Measurements from ENCODE around the gene OTX1. TPM values are rescaled to one million over a fixed set of nuclear protein-coding genes. Genes with fewer than 3 reads are reported as not detected.

The OTX1 gene
- total RNA-seq, 1 donor from 2014 or later: 31.9 TPM

DNA sequence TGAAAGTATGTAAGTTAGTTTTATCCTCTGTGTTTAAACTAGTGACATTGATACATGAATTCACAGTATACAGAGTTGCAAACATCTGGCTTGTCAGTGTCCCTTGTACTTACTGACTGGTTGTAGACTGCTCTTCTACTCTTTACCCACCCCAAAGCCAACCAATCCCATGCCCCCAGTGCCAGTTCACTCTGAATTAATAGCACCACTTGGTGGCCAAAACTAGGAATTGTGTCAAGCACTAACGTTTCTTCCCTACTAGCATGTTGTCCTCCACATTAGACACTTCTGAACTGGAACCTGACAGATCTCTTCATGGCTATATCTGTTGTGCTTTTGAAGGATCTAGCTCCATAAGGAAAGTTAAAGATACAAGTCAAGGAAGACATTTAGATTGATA lies 27.2 kb upstream of the OTX1 start:
- Mint-ChIP-seq H3K36me3 (peaks cover 8% of the 10 kb centered on the region), H3K27ac (no peak overlapping the region), H3K4me1 (ENCODE audit: unreplicated experiment) (no peaks in the 10 kb centered on the region), H3K4me3 (no peak overlapping the region), H3K27me3 (no peaks in the 10 kb centered on the region), H3K9me3 (no peaks in the 10 kb centered on the region)
- TF ChIP-seq, protein P1, sequence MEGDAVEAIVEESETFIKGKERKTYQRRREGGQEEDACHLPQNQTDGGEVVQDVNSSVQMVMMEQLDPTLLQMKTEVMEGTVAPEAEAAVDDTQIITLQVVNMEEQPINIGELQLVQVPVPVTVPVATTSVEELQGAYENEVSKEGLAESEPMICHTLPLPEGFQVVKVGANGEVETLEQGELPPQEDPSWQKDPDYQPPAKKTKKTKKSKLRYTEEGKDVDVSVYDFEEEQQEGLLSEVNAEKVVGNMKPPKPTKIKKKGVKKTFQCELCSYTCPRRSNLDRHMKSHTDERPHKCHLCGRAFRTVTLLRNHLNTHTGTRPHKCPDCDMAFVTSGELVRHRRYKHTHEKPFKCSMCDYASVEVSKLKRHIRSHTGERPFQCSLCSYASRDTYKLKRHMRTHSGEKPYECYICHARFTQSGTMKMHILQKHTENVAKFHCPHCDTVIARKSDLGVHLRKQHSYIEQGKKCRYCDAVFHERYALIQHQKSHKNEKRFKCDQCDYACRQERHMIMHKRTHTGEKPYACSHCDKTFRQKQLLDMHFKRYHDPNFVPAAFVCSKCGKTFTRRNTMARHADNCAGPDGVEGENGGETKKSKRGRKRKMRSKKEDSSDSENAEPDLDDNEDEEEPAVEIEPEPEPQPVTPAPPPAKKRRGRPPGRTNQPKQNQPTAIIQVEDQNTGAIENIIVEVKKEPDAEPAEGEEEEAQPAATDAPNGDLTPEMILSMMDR (conservative IDR thresholded peaks at IDR 0.05): peak; percentile 63
- DNase-seq (ENCODE audit: extremely low spot score, unreplicated experiment): no peak

DNA sequence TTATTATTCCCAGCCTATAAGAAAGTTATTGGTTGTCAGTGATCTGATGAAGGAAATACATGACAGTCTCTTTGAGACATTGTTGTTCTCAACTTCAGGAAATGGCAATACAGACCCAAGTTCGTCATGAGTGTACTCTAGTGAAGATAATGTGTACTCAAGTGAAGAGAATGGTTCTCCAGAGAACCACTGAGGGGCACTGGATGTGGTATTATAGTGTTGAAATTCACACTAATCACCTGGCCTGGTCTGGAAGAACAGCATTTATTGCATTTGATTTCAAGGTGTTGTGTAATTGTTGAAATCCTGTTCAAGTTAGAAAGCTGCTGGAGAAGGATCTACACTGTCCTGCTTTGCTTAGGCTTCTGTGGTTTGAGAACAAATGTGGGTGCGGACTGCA lies 23.4 kb upstream of the OTX1 start:
- Mint-ChIP-seq H3K27me3 (no peaks in the 10 kb centered on the region), H3K27ac (no peak overlapping the region), H3K9me3 (peaks cover 6% of the 10 kb centered on the region), H3K4me1 (ENCODE audit: unreplicated experiment) (no peaks in the 10 kb centered on the region), H3K4me3 (no peak overlapping the region), H3K36me3 (peaks cover 10% of the 10 kb centered on the region)
- no peak for DNase-seq (ENCODE audit: extremely low spot score, unreplicated experiment)
- TF ChIP-seq, protein P1 (conservative IDR thresholded peaks at IDR 0.05): no peak

DNA sequence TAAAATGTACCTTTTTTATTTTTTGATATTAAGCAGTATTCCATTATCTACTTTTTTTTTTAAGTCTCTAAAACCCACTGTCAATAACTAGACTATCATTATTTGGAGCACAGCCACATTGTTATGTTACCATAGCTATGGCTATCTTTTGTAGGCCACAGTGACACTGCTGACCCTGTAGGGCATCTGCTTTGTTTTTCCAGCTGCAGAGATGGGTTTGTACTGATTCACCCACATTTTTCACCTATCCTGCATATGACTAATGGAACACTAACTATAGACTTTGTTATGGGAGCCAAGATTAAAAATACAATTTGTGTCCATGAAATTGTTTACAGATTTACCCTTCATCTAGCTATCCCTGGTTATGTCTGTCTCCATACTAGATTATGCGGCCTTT lies 21.6 kb upstream of the OTX1 start:
- no peak for DNase-seq (ENCODE audit: extremely low spot score, unreplicated experiment)
- TF ChIP-seq, protein P1 (conservative IDR thresholded peaks at IDR 0.05): no peak

DNA sequence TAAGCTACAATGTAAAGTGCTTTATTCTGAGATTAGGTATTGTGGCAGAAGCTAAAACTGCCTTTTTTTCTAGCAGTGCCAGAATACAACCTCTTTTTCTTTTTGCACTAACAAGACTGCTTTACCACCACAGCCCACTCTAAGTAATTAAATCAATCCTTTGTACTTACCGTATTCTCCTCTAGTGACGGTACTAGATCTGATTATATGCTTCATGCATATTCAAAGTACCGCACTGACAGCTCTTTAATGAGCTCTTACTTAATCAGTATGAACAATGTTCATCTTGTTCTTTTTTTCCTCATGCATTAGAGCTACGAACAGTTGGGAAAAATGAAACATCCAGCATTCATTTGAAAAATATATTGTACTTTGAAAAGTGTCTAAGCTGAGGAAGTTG lies 16.1 kb upstream of the OTX1 start:
- H3K9me3 Mint-ChIP-seq: peaks cover under 1% of the 10 kb centered on the region
- H3K27me3 Mint-ChIP-seq: no peaks in the 10 kb centered on the region
- no peaks in the 10 kb centered on the region for H3K36me3 Mint-ChIP-seq
- DNase-seq (ENCODE audit: extremely low spot score, unreplicated experiment): no peak
- TF ChIP-seq, protein P1 (conservative IDR thresholded peaks at IDR 0.05): no peak
- H3K27ac Mint-ChIP-seq: no peak overlapping the region
- H3K4me3 Mint-ChIP-seq: no peak overlapping the region
- peaks cover 3% of the 10 kb centered on the region for H3K4me1 Mint-ChIP-seq (ENCODE audit: unreplicated experiment)

More for the DNA sequence above, 21.6 kb upstream of the OTX1 start:
- H3K9me3 Mint-ChIP-seq: peaks cover 6% of the 10 kb centered on the region
- H3K27ac Mint-ChIP-seq: no peak overlapping the region
- H3K27me3 Mint-ChIP-seq: no peaks in the 10 kb centered on the region
- peaks cover 6% of the 10 kb centered on the region for H3K36me3 Mint-ChIP-seq
- no peak overlapping the region for H3K4me3 Mint-ChIP-seq
- H3K4me1 Mint-ChIP-seq (ENCODE audit: unreplicated experiment): no peaks in the 10 kb centered on the region

DNA sequence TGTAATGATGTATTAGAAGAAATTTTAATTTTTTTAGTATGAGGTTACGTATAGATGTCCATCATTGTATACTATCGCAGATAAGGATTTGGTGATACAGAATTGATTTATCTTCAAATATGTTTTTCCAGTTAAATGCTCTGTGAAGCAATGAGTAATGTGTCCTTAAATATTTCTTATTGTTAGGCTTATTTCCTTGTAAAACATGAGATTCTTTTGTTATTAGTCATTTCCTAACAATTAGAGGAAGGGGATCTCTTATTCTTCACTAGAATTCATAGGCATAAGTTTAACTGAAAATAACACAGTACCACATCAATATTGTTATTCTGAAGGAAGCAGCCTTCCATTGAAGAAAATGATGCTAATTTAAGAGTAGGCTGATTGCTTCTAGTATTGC lies 15.5 kb upstream of the OTX1 start:
- Mint-ChIP-seq H3K36me3 (no peaks in the 10 kb centered on the region), H3K4me1 (ENCODE audit: unreplicated experiment) (peaks cover 3% of the 10 kb centered on the region), H3K27ac (no peak overlapping the region), H3K9me3 (no peaks in the 10 kb centered on the region), H3K4me3 (no peak overlapping the region), H3K27me3 (no peaks in the 10 kb centered on the region)
- TF ChIP-seq, protein P1 (conservative IDR thresholded peaks at IDR 0.05): no peak
- DNase-seq (ENCODE audit: extremely low spot score, unreplicated experiment): no peak

DNA sequence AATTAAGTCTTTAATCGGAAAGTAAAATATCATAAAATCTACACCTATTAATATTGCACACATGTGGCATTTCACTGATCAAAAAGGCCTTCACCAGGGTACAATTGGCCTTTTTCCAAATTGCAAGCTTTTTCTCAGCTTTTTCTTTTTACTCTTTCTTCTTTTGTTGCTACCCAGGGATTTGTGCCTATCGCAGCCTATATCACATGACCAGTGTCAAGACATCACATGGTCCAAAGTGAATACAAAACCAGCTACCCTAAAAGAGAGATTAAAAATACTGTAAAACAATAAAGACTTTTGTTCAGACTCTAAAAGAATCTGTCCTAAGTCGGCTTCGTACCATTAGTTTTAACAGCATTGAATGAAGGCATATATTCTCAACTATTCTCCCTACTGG lies 15.0 kb upstream of the OTX1 start:
- Mint-ChIP-seq H3K27me3 (no peaks in the 10 kb centered on the region), H3K4me3 (no peak overlapping the region), H3K36me3 (no peaks in the 10 kb centered on the region), H3K4me1 (ENCODE audit: unreplicated experiment) (peaks cover 3% of the 10 kb centered on the region), H3K9me3 (no peaks in the 10 kb centered on the region), H3K27ac (no peak overlapping the region)
- TF ChIP-seq, protein P1 (conservative IDR thresholded peaks at IDR 0.05): no peak
- no peak for DNase-seq (ENCODE audit: extremely low spot score, unreplicated experiment)

Data from type B pancreatic cell (in vitro differentiated cells).